AG10803 (cell line): ENCODE results near the gene ARMC2.

Experiments
- DNase-seq: peaks from one replicate; pipeline ENCODE4 v3.0.0; 2010; ENCODE audit warnings: low read depth
- H3K4me3 ChIP-seq: 2 replicates; pipeline ENCODE4 v1.5.1; 2011; ENCODE audit warnings: mild to moderate bottlenecking, low read length, control low read depth
- TF ChIP-seq, protein P1 (sequence below): conservative IDR thresholded peaks from 2 replicates; pipeline ENCODE4 v1.5.1; 2011; ENCODE audit warnings: mild to moderate bottlenecking, low read length, control low read depth, inconsistent platforms

The ARMC2 gene

GRCh38 chr6:109014606-109015005 lies 166.4 kb downstream of the ARMC2 start:
- DNase-seq: no peak
- H3K4me3 ChIP-seq: no peak overlapping the region
- TF ChIP-seq, protein P1, sequence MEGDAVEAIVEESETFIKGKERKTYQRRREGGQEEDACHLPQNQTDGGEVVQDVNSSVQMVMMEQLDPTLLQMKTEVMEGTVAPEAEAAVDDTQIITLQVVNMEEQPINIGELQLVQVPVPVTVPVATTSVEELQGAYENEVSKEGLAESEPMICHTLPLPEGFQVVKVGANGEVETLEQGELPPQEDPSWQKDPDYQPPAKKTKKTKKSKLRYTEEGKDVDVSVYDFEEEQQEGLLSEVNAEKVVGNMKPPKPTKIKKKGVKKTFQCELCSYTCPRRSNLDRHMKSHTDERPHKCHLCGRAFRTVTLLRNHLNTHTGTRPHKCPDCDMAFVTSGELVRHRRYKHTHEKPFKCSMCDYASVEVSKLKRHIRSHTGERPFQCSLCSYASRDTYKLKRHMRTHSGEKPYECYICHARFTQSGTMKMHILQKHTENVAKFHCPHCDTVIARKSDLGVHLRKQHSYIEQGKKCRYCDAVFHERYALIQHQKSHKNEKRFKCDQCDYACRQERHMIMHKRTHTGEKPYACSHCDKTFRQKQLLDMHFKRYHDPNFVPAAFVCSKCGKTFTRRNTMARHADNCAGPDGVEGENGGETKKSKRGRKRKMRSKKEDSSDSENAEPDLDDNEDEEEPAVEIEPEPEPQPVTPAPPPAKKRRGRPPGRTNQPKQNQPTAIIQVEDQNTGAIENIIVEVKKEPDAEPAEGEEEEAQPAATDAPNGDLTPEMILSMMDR: no peak

GRCh38 chr6:109015176-109015575 lies 167.0 kb downstream of the ARMC2 start:
- TF ChIP-seq, protein P1: no peak
- H3K4me3 ChIP-seq: no peak overlapping the region
- no peak for DNase-seq

DNA sequence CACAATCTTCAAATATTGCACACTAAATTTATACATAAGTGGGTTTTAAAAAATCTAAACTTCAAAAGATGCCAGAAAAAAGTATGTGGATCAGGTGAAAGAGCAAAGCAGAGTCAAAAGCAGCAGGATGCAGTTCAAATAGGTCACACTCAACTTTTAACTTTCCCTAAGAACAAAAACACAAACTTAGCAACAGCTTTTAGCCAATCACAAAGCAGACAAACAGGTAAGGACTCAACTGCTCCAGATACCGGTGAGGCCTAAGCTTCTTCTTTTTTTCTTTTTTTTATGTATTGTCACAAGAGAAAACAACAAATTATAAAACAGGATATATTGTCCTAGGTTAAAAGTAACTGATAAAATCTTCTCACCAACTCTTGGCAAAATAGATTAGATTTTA lies 171.7 kb downstream of the ARMC2 start:
- DNase-seq: no peak
- no peak overlapping the region for H3K4me3 ChIP-seq
- TF ChIP-seq, protein P1: no peak

DNA sequence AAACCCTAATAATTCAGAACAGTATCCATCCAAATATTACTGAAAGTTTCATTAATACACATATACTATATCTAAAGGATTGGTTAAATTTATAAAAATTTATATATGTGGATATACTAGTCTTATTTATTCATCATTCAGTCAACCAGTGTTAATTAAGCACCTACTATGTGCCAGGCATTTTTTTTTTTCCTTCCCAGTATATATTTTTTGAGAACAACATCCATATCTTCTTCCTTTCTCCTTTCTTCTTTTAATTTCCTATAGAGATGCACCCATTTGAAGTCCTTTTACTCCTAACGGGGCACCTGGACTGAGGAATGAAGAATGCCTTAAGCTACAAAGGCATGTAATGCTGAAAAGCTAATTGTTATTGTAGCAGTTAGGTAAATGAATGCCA lies 173.6 kb downstream of the ARMC2 start:
- H3K4me3 ChIP-seq: no peak overlapping the region
- no peak for DNase-seq
- TF ChIP-seq, protein P1: no peak

GRCh38 chr6:109023356-109023925 lies 175.2 kb downstream of the ARMC2 start:
- H3K4me3 ChIP-seq: no peak overlapping the region
- DNase-seq: no peak
- TF ChIP-seq, protein P1: no peak
